NCI-H2171 treated with DMSO at 0.1 percent for 48 hours (cell line): ENCODE results near the gene SH3GL1.
A peak's percentile ranks its signal among the peaks of the same experiment; 100 is the strongest.

Experiments used
- DNase-seq: peaks from one replicate; lab custom pipeline; 2025; lab: John Stamatoyannopoulos, UW

Gene SH3GL1

DNA sequence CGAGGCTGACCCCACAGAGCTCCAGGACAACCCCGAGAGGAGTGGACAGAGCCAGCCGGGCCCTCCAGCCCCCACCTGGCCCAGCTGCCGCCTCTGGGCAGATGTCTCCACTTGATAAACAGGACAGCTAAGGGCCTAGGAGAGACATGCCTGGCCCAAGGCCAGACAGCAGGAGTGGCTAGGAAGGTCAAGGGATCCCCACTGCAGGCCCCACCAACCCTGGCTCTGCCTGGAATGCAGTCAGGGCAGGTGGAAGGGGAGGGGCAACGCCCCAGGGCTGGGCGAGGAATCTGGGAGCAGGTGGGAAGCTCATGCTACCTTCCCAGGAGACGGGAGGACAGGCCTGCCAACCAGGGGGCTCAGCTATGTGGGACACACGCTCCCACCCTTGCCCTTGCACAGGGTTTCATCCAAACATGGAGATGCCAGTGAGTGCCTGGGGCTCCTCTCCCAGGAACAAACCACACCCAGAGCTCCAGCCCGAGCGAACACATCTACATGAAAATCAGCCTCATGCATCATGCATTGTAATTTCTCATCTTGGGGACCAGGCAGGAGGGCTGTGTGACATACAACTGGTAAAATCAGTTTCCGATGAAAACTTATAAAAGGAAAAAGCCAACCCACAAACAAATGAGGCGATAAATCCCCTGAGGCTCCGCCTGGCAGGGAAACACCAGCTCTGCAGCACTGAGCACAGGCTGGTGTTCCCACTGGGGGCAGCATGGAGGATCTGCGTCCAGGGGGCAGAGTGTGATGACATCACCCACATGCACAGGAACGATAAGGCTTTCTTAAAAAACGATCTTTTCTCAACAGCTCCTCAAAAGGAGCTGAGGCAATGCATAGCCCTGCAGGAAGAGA lies 25.0 kb downstream of the SH3GL1 start:
- peak; percentile 85 for DNase-seq

DNA sequence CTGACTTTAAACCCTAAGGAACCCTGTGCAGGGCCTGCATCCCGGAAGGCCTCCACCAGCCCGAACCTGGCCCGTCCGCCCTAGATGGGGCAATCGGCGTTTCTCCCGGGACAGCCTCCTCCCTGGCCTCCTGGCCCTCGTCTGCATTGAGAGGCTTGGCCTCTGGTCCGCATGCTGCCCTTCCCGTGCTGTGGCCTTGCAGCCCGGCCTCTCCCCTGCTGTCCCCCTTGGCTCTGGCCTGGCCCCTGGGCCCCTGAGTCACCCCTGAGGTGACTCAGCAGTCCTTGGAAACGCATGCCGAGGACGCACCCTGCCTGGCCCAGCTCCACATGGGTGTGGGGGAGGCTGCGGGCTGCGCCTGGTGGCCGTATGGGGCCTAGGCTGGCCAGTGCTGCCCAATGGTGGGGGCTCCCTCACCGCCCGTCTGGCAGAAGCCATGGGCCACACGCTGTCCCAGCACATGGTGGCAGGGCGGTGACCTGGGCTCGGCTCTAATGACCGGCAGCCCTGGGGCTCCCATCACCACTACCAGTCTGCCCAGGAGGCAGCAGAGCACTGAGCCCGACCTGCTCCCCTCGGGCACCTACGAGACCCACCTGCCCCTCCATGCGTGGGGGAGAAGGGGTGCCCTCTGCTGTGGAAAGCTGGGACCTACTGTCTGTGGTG lies 25.7 kb downstream of the SH3GL1 start:
- DNase-seq = no peak

DNA sequence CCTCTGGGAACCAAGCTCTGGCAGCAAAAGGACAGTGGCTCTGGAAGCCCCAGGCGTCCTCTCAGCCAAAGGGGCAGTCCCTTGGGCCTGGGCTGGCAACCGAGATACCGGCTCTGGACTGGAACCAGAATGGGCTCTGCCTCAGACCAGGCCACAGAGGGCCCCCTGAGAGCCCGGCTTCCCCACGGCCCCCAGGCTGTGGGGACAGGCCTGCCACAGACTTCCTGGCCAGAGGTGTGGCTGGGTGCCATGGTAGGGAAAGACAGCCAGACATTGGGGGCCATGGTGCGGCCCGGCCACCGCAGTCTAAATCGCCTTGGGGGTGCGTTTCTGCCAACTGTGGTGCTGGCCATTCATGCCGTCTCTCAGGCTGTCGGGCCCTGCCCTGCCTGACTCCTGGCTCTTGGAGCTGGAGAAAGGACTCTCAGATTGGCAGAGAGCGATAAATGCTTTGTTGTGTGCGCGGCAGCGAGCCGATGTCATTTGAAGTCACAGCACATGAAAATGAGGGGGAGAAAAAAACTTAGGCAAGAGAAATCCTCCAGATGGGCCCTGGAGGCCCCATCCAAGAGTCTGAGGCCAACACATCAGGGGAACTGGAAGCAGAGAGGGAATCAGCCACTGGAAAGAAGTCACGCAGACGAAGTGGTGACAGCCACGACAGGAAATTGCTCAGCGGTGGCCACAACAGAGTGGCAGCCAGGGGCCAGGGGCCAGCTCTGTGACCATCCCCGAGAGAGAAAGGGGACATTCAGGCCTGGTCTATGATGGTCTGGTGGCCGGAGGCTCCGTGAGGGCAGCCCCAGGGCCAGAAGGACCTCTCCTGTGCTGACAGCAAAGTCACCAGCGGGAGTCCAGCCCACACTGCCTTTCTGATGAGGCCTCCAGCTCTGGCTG lies 26.5 kb downstream of the SH3GL1 start:
- no peak for DNase-seq

DNA sequence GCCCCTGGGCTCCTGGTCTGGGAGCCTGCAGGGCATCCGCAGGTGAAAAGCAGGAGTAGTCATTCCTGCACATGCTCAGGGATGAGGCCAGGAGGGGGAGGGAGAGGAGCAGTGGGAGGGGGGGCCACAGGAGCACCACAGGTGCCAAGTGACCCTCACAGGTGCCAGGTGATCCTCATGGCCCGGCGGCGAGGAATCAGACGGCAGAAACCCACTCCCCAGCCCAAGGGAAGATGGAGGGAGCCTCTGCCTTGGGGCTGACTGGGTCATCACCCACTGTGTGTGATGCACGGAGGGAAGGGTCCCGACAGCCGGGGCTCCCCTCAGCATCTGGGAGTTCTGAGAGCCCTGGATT lies 27.4 kb downstream of the SH3GL1 start:
- no peak for DNase-seq

DNA sequence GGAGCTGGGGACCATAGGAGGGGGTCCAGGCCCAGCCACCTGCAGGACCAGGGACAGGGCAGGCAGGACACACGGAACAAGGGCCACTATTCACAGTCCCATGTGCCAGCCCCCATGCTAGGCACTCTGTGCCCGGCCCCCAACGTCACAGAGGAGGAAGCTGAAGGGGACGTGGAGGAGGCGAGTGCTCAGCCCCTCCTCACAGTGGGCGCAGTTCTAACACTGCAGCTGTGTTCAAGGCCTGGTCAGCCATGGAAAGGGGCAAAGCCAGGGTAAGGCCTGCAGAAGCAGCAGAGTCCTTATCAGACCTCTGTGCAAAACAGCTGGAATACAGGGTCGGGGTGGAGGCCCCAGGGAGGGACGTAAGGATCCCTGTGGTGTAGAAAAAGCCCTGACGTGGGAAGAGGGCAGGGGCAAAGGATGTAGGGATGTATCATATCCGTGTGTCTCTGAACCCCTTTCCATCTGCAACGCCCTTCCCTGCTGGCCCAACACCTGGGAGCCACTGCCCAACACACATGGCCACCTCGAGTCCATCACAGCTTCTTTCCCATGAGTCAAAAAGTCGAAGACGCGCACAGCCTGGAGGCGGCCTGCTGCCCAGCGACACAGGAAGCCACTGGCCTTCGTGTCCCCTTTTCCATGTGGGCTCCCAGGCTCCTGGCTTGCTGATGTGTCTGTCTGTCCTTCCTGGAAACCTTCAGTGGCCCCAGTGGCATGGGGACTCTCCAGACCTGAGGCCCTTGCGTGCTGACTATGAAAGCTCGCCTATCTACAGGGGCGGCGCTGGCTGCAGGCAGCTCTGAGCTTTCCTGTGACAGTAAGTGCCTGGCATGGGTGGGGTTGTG lies 28.0 kb downstream of the SH3GL1 start:
- no peak for DNase-seq

DNA sequence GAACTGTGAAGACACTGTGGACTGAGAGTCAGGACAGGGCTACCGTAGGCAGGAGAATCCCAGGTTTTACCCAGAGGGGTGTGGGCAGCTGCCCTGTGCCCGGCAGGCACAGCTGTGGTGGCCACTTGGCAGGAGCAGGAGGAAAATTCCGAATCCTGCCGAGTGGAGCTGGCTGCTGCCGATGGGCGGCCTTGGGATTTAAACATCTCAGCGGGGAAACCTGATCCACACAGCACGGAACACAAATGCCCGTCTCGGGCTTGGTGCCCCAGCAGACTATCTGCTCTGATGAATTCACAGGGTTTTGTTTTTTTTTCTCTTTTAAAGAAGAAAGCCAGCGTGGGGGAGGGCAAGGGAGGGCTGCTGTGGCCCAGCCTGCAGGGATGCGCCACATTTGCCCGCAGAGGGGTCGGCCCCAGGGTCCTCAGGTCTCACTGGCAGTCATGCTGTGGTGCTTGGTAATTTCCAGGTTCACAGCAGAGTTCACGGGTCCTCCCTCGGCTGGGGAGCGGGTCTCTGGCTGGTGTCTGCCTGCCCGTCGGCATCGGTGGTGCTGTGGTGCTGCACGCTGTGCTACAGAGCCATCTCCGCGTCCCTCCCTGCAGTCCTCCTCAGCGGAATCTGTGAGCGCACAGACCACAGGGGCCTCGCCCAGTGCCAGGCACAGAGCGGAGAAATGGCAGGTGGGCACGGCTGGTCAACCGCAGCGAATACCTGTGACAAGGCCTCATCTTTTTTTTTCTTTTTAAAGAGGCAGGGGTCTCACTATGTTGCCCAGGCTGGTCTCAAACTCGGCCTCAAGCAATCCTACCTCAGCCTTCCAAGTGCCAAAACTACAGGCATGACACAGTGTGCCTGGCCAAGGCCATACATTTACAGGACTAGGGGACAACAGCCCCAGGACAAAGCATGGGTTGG lies 28.8 kb downstream of the SH3GL1 start:
- peak; percentile 69 for DNase-seq

DNA sequence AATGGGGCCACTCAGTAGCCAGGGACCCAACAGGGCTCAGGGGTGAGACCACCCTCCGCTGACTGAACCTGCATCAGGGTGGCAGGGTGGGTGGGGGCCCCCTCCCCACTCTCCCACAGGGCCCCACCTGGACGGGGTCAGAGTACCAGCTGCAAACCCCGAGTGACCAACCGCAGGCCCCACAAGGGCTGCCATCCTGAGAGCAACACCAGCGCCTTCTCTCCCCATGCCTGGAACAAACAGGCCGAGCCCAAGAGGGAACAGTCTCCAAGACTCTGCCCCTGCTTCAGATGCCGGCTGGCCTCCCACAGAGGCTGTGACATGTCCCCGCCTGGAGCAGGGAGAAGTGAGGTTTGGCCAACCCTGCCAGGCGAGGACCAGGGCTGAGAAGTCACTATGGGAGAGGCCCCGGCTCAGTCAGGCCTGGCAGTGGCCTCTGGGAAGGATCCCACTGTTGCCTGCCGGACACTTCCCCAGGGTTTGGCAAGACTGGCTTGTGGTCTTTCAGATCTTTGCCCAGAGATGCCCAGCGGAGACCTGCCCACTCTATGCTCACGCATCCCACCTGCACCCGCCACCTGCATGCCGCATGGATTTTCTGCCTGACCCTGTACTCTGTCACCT lies 29.8 kb downstream of the SH3GL1 start:
- DNase-seq = no peak

DNA sequence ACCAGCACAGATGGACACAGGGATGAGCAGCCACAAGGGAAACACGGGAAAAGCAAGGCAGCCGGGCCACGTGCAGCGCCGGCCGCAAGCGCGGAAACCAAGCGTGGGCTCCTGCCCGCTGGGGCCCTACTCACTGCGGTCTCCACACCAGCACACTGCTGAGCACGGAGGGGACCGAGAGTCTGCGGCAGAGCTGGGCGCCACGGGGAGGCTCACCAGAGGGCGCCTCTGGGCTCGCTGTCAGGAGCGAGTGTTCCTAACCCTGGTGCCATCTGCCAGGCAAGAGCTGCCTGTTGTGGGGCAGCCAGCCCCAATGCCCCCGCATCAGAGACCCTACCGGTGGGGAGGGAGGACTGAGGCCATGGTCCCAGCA lies 30.5 kb downstream of the SH3GL1 start:
- DNase-seq = peak; percentile 74

DNA sequence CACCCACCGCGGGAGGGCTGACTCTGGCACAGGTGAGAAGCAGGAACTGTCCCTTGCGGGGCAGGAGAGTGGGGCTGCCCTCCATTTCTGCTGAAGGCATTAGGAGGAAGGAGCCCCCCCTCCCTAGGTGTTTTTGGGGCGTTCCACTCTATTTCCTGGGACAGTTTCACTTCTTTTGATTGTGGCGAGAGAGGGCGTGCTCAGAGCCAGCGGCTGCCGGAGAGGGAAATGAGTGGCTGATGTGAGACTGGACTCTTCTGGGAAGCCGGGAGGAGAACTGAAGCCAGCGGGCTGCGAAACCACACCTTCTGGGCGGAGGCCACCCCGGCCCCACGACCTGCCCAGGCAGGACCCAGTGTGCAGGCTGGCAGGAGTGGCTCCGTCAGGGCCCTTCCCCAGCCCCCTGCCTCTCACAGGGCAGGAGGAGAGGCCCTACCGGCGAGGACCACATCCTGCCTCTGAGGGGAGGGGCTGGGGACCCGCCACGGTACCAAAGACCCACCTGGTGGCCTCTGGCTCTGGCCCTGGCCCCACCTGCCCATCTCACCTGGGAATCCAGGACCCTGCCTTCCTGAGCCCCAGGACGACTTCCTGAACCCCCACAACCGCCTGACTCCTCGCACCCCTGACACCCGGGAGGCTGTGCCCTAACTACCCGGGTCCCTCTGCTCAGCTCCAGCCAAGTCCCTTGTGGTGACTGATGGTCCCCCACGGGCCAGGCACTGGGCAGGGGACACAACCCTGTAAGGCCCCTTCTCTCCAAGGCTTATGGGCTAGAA lies 31.0 kb downstream of the SH3GL1 start:
- no peak for DNase-seq

DNA sequence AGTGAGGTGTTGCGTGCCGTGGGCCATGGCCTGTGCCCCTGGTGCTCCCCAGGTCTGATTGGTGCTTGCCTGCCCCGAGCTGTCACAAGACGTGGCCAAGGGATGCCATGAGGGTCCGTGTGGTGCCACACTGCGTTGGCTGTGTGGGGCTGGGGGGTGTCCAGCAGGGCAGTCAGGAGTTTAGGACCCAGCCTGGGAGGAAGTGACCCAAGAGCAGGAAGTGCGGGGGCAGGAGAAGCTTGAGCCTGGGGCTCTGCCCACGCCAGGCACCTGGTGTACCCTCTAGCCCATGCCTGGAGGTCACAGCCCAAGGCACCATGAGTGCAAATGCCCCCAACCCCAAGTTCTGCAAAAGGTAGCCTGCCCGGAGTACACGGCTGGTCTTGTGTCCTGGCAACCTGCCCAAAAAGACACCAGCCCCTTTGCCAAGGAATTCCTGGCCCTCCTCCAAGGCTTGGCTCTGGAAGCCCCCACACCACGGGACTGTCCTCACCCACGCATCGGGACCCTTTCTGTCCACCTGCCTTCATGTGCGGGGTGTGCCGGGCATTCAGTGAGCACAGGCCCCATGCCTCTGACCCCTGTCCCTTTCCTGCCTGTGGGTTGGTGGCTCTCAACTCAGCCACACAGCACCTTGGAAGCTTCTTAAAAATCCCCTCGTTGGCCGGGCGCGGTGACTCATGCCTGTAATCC lies 32.1 kb downstream of the SH3GL1 start:
- DNase-seq = no peak

DNA sequence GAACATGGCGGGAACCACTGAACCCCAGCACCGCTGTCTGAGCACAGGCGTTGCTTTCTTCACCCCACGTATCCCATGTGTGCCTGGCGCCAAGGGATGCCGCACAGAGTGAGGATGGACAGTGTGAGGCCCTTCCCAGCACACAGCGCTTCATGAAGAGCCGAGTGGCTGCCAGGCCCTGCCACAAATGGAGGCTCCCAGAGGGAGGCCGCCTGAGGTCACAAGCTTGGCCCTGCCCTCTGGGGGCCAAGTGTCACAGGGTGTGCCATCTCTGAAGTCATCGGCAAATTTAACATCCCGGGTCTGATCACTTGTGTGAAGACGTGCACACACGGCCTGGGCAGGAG lies 32.6 kb downstream of the SH3GL1 start:
- no peak for DNase-seq

DNA sequence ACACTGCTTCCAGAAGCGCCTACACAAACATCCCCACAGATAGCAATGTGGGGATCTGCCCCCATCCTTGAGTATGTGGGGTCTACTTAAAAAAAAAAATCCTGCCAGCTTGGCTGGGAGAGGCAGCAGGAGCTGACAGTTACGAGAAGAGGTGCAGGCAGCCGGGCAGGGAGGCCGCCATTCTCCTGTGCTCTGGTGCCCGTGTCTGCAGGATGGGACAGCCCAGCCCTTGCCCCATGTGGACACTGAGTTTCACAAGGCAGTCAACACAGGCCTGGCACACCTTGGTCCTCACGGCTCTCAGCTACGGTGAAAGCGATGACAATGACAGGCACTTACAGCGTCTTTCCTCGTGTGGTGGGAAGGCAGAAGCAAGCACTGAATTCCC lies 33.0 kb downstream of the SH3GL1 start:
- DNase-seq = no peak

DNA sequence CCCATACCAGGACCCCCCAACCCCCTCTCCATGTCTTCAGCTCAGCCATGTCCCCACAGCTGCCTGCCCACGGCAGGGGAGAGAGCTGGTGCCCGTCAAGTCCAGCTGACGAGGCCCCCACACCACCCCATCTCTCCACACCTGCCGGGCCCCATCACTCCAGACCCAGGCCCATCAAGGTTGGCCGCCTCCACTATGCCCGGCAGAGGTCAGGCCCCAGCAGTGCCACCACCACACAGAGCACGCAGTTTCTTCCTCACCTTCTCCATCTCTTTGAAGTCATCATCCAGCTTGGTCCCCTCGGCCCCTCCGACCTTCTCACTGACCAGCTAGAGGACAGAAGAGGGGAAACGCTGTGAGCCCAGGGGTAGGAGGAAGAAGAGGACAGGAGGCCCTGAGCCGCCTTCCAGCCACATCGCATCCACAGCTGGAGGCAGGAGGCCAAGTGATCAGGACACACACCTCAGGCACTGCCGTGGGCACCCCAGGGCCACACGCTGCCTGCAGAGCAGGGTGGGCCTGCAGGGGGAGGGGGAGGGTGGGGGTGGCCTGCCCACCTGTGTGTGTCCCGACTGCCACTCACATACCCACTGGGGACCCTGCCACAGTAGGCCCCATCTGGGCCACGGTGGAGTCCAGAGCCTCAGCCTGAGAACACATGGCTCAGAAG lies 33.5 kb downstream of the SH3GL1 start:
- no peak for DNase-seq

DNA sequence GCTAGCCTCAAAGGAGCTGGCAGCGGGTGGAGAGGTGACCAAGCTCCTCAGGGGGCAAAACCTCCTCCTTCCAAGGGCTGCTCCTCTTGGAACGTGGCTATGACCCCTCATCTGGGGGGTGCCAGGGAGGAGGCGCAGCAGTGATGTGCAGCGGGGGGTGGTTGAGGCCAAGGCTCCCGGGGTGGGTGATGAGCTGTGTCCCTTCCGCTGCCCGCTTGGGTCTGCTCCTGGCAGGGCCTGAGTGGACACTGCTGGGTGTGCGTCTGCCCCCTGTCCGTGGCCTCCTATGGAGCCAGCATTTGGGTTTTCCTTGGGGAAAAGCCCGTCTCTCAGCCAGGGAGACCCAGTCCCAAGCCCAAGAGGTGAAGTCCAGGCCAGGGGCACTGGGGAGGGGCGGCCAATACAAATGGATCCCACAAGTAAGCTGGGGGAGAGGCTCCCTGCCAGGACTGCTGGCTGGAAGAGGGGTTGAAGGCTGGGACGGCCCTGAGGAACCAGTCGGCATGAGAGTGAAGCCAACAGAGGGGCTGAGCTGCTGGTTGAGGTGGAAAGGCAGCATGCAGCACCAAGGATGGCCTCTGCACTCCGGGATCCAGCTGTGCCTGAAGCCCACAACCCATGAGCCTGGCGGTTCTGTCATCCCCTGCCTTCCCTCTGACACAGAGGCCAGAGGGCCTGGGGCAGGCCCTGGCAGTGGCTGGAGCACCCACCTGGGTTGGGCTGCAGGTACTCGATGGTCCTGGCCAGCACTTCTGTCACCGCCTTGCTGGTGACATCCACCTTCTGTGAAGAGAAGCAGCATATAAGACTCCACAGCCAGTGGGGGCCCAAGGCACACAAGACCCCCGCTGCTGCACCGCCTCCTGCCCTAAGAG lies 34.3 kb downstream of the SH3GL1 start:
- no peak for DNase-seq

DNA sequence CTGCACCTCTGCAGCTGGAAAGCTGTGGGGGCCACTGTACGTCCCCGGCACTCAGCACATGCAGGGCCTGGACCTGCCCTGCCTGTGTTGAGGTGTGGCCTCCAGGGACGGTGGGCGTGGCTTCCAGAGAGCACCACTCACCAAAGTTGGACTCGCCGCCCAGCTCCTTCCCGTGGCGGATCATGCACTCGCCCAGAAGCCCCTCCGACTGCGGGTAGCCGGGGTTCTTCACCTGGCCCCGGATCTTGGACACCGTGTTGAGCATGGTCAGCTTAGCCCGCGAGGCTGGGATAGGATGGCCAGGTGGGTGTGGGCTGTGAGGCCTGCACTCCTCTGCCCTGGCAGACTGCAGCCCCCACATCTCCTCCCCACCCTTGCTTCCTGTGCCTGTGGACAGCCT lies 35.0 kb downstream of the SH3GL1 start:
- DNase-seq = no peak

DNA sequence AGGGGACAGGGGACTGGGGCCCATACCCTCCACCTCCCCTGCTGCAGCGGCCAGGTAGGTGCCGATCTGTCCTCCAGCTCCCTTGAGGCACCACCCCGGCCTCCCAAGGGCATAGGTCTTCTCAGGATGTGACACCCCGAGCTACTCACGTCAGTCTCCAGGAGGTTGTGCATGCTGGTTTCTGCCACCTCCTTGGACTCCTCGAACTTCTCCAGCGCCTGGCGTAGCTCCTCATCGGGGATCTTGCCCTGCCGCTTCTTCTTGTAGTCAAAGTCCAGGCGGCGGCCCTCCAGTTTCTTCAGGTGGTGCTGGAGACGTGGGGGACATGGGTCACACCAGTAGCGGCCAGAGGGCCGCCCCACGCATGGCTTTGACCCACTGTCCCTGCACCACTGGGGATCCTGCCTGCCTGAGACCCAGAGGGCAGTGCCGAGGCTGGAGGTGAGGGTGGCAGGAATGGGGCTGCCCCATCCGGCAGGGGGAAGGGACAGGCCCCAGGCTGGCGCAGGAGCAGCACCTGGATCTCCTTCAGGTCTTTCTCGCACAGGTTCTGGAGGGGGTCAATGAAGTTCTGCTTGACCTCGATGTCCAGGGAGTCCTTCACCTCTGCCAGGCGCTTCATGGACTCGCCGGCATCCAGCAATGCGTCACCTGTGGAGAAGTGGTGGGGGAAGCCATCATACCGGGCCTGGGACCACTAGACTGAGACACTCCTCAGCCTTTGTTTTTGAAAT lies 36.6 kb downstream of the SH3GL1 start:
- no peak for DNase-seq
